ENCODE measurements around the gene KRT31.
"Not testable (repeated sequence)": the region's sequence is repeated elsewhere in the genome, so short reads cannot be mapped to it uniquely, and the experiment has no call there.

Gene KRT31

GRCh38 chr17:41351177-41351576 is 46.2 kb downstream of the KRT31 start:
- H3K9ac ChIP-seq (ENCODE audit: low read length), result no peak overlapping the region
- no peaks in the 10 kb centered on the region for H3K27me3 ChIP-seq (ENCODE audit: insufficient read depth, low read length)
- no peaks in the 10 kb centered on the region for H3K4me1 ChIP-seq (ENCODE audit: insufficient read depth, low read length, severe bottlenecking)
- no peaks in the 10 kb centered on the region for H3K79me2 ChIP-seq (ENCODE audit: insufficient read depth, low read length)
- no peaks in the 10 kb centered on the region for H3F3A ChIP-seq (ENCODE audit: insufficient read depth, low read length)
- H2AFZ ChIP-seq (ENCODE audit: low read length), result no peak overlapping the region
- H3K9me3 ChIP-seq (ENCODE audit: low read length), result no peaks in the 10 kb centered on the region
- H3K4me2 ChIP-seq (ENCODE audit: low read length), result no peak overlapping the region
- no peak overlapping the region for H3K4me3 ChIP-seq (ENCODE audit: low read depth, low read length, poor library complexity, severe bottlenecking)
- H3K9me2 ChIP-seq (ENCODE audit: low read depth, low read length), result no peaks in the 10 kb centered on the region
- H3K36me3 ChIP-seq (ENCODE audit: insufficient read depth, low read length), result no peaks in the 10 kb centered on the region
- no peak for TF ChIP-seq CTCF (IDR thresholded peaks at IDR 0.05; ENCODE audit: low read length)
- no peak for TF ChIP-seq EZH2 (IDR thresholded peaks at IDR 0.05; ENCODE audit: borderline replicate concordance, low read length)
- no peaks in the 10 kb centered on the region for H4K20me1 ChIP-seq (ENCODE audit: insufficient read depth, low read length)
- H3K27ac ChIP-seq (ENCODE audit: low read depth, low read length, poor library complexity, severe bottlenecking), result no peak overlapping the region

GRCh38 chr17:41350381-41350878 is 47.0 kb downstream of the KRT31 start, which contains the start of gene KRT33A:
Gene KRT33A (minus strand): TSS chr17:41350828. CDS start chr17:41350767, 61 bp downstream.
- H3K9me3 ChIP-seq (ENCODE audit: low read length); H3K9me2 ChIP-seq (ENCODE audit: low read depth, low read length); H3F3A ChIP-seq (ENCODE audit: insufficient read depth, low read length); H3K27me3 ChIP-seq (ENCODE audit: insufficient read depth, low read length); H3K9ac ChIP-seq (ENCODE audit: low read length); H3K27ac ChIP-seq (ENCODE audit: low read depth, low read length, poor library complexity, severe bottlenecking); H2AFZ ChIP-seq (ENCODE audit: low read length); H3K36me3 ChIP-seq (ENCODE audit: insufficient read depth, low read length); H4K20me1 ChIP-seq (ENCODE audit: insufficient read depth, low read length); H3K79me2 ChIP-seq (ENCODE audit: insufficient read depth, low read length); H3K4me3 ChIP-seq (ENCODE audit: low read depth, low read length, poor library complexity, severe bottlenecking); H3K4me1 ChIP-seq (ENCODE audit: insufficient read depth, low read length, severe bottlenecking); H3K4me2 ChIP-seq (ENCODE audit: low read length): not testable (repeated sequence)

GRCh38 chr17:41347869-41348760 is 49.3 kb downstream of the KRT31 start:
- no peak overlapping the region for H3K9ac ChIP-seq (ENCODE audit: low read length)
- H3K4me3 ChIP-seq (ENCODE audit: low read depth, low read length, poor library complexity, severe bottlenecking), result no peak overlapping the region
- no peaks in the 10 kb centered on the region for H3K27me3 ChIP-seq (ENCODE audit: insufficient read depth, low read length)
- no peak overlapping the region for H3K27ac ChIP-seq (ENCODE audit: low read depth, low read length, poor library complexity, severe bottlenecking)
- no peaks in the 10 kb centered on the region for H3K79me2 ChIP-seq (ENCODE audit: insufficient read depth, low read length)
- no peak for TF ChIP-seq EZH2 (IDR thresholded peaks at IDR 0.05; ENCODE audit: borderline replicate concordance, low read length)
- no peak for TF ChIP-seq CTCF (IDR thresholded peaks at IDR 0.05; ENCODE audit: low read length)
- no peak overlapping the region for H2AFZ ChIP-seq (ENCODE audit: low read length)
- no peaks in the 10 kb centered on the region for H3K36me3 ChIP-seq (ENCODE audit: insufficient read depth, low read length)
- no peaks in the 10 kb centered on the region for H3F3A ChIP-seq (ENCODE audit: insufficient read depth, low read length)
- H4K20me1 ChIP-seq (ENCODE audit: insufficient read depth, low read length), result no peaks in the 10 kb centered on the region
- H3K9me2 ChIP-seq (ENCODE audit: low read depth, low read length), result no peaks in the 10 kb centered on the region
- no peak overlapping the region for H3K4me2 ChIP-seq (ENCODE audit: low read length)
- no peaks in the 10 kb centered on the region for H3K4me1 ChIP-seq (ENCODE audit: insufficient read depth, low read length, severe bottlenecking)
- H3K9me3 ChIP-seq (ENCODE audit: low read length), result no peaks in the 10 kb centered on the region

GRCh38 chr17:41346421-41346820 is 51.0 kb downstream of the KRT31 start:
- H3K27ac ChIP-seq (ENCODE audit: low read depth, low read length, poor library complexity, severe bottlenecking); H3K4me2 ChIP-seq (ENCODE audit: low read length); H3K36me3 ChIP-seq (ENCODE audit: insufficient read depth, low read length); H3F3A ChIP-seq (ENCODE audit: insufficient read depth, low read length); H3K79me2 ChIP-seq (ENCODE audit: insufficient read depth, low read length); H3K9me3 ChIP-seq (ENCODE audit: low read length); H3K27me3 ChIP-seq (ENCODE audit: insufficient read depth, low read length); H2AFZ ChIP-seq (ENCODE audit: low read length); H3K9ac ChIP-seq (ENCODE audit: low read length); H4K20me1 ChIP-seq (ENCODE audit: insufficient read depth, low read length); H3K4me3 ChIP-seq (ENCODE audit: low read depth, low read length, poor library complexity, severe bottlenecking); H3K4me1 ChIP-seq (ENCODE audit: insufficient read depth, low read length, severe bottlenecking); H3K9me2 ChIP-seq (ENCODE audit: low read depth, low read length): not testable (repeated sequence)
